Stimulated activated CD8-positive, alpha-beta memory T cell treated with anti-CD3 and anti-CD28 coated beads, Interleukin-7, amount 100 ng/mL, for 4 hours (primary cell): ENCODE measurements around the gene GREB1.
"Not testable (repeated sequence)": the region's sequence is repeated elsewhere in the genome, so short reads cannot be mapped to it uniquely, and the experiment has no call there.

Source experiments
- DNase-seq, 2 donors: peaks; one replicate each; pipeline ENCODE4 v3.0.0-alpha.2; 2020; ENCODE audit warnings: low read depth in 2 of 2

The GREB1 gene

DNA sequence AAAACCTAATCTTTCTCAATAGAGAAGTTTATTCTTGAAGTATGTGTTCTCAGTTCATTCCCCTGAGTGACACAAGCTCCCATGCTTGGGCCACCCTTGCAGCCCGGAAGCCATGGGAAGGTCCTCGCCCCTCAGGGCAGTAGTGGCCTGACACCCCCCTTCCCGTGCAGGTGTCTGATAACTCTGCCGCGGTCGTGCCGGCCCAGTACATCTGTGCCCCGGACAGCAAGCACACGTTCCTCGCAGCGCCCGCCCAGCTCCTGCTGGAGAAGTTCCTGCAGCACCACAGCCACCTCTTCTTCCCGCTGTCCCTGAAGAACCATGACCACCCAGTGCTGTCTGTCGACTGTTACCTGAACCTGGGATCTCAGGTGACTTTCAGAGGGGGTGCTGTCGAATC, 103.7 kb downstream of the GREB1 start:
- no peak for DNase-seq

DNA sequence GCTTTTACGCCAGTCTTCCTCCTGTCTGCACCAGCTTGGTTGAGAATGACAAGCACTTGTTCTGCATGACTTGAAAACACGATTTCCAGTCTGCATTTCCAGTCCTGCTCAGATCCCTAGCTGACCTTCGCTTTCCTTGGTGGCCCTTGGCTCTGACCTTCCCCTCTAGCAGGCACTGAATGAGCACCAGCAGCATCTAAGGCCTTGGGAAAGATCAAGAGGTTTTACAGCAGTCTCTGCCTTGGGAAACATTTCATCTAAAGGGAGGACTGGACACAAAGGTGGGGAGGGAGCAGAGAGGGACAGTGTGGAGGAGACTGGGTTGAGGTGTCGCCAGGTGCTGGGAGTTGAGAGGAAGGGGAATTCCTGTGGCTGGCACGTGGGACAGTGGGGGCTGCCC, 105.7 kb downstream of the GREB1 start:
- no peak for DNase-seq

DNA sequence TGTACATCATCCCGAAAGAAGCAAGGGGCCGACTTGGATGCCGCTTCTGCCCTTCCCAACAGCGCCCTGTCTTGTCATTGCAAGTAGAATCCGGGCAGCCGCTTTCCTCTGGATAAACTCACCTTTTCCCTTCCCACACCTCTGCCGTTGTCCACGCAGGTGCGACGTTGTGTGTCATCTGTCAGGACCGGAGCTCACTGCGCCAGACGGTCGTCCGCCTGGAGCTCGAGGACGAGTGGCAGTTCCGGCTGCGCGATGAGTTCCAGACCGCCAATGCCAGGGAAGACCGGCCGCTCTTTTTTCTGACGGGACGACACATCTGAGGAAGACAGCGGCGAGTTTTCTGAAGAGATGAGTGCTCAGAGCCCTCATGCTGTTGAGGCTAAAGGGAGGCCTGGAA, 106.3 kb downstream of the GREB1 start:
- no peak for DNase-seq

DNA sequence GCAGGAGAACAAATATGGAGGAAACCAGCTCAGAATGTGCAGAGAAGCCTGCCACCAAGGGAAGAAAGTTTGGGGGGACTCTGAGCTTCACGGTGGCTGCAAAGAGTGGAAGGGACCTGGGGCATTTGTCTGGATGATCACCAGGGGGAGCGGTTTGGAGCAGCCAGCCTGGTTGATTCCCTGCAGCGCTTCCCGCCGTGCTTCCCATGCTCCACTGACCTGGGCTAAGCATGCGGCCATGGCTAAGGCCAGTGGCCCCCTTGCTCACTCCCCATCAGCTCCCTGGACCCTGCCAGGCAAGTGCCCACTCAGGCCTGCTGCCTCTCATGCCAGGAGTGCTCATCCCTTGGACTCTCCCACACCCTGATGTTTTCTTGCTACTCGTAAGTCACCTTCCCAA, 109.1 kb downstream of the GREB1 start:
- no peak for DNase-seq

DNA sequence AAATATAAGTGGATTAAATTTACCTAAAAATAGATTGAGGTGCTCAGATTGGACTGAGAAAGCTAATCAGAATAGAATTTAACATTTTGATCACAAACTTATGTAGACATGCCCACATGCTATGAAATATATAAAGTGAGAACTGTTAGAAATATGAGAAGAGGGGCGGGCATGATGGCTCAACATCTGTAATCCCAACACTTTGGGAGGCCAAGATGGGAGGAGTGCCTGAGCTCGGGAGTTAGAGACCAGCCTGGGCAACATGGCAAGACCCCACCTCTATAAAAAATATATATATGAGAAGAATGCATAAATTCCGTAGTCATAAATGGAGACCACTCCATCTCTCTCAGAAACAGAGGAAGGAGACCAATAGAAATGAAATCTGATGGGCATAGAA, 110.4 kb downstream of the GREB1 start:
- no peak for DNase-seq

DNA sequence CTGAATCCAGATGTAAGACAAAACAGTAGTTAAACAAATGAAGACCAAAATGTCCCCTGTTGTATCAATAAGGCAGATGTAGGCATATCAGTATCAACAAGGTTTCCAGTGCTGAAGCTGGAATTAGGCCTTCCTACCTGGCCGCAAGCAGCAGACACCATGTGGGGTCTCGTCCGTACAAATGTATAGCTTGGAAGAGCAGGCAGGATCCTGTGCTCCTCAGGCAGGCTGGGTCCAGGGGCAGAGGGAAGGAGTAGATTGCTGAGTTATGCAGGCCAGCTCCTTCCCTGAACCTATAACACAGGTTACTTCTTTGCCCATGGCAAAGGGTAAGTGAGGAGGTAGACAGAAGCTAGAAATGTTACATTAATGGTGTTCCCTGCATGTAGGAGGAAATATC, 112.7 kb downstream of the GREB1 start:
- DNase-seq, result no peak

DNA sequence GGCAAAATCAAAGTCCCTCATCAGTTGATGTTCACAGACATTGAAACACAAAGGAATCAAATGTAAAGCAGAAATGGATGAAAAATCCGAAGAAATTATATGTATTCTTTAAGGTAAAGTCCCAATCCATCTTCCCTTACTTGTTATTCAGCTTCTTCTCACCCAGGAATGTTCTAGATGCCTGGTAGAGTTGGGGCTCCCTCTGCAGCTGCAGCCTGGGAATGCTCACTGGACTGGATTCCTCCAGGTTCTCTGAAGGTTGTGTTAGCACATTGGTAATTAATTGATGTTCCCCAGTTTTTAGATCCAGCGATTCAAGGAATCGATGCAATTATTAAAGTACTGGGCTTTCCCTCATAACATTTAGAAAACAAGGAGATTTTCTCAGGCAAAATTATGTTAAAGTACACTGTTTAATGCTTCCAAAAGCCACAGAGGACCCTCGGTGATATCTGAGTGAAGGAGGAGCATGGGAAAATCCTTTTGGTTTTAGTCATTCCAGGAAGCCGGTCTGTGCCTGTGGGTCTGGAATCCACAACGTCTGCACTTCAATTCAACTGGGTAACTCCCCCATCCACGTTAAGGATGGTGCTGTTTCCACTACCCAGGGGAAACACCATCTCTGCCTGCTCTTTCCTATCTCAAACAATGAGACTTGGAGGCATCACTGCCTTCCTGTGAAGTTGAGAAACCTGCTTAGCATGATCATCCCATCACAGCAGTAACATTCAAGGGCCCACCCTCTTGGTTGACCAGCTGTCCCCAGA, 114.2 kb downstream of the GREB1 start:
- DNase-seq, result no peak

DNA sequence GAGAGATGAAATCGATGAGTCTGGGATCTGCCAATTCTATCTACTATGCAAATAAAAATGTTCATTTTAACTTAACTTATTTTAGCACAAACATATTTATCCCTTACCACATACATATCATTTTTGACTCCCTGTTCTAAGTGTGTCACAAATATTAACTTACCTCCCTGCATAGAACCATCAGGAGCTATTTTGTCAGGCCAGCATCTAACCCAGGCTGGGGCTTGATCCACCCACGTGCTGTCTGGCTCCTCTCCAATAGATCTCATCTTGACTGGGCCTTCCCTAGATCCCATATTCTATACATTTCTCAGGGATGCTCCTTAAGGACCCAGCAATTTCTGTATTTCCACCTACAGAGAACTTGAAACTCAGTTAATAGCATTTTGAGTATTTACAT, 115.2 kb downstream of the GREB1 start:
- DNase-seq, result no peak

DNA sequence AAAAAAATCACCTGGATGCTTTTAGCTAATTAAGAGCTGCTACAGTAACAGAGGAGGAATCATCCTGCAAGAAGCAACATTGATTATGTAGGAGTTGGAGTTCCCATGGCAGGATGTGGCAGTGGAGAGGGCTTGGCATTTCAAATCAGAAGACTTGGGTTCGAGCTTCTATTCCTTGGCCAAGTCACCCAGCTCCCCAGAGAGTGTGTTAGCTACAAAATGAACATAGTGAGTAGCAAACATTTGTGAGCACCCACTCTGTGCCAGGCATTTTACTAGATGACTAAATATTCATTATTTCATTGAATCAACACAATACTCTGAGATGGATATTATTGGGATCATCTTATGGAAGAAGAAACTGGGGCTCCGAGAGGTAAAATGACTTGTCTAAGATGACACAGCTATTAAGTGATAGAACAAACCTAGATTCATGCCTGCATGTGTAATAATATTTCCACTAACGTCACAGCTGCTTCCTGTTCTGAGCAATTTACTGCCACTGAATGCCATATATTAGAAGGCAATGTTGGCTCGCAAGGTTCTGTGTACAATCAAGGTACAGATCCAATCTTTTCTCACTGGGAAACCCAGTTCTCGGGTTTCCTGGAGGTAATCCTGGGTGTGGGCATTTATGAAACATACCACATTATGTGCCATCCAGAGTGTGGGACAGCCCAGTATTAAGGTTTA, 118.2 kb downstream of the GREB1 start:
- DNase-seq, result no peak

DNA sequence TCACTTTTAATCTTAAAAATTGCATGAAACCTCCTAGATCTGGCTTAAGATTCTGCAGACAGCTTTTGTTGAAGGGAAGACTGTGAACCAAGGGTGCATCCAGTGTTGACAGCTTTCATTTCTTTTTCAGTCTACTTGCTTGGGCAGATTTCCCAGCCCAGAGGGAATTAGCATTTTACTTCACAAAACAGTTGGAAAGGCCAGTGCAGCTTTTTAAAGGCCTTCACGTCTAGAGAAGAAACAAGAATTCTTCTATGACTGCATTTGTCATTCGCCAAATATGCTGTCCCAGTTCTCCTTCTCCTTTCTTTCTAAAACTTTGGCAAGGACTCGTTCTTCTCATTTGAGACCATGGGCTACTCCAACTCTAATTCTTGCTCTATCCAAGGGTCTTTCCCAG, 118.7 kb downstream of the GREB1 start:
- no peak for DNase-seq

DNA sequence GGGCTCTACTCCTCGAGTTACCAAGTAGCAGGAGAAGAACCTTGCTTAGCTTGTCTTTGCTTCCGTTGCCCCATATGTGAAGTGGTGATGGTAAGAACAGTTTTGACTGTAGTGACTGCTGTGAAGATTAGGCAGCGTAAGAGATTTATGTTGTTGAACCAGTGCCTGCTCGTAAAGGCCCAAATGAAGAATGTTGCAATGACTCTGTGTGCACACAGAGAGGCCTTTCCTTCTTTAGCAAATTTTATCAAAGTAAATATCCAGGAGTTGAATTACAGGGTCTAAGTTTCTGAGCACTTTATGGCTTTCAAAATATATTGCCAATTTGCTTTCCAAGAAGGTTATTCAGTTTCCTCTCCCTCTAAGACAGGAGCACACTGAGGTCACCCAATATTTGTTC, 121.7 kb downstream of the GREB1 start:
- DNase-seq, result no peak

DNA sequence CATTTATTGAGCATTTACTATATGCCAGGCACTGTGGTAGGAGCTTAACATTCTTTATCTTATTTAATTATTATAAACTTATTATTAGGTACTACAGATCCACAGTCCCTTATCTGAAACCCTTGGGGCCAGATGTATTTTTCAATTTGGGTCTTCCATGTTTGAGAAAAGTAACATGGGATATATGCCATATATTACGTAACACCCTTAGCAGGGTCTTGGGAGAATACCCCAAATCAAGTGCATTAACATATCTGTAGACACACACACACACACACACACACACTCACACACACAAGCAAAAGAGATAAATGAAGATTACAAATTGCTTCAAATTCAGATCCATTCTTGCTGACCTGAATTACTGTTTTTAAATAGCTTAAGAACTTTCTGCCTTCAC, 122.4 kb downstream of the GREB1 start:
- DNase-seq, result no peak

DNA sequence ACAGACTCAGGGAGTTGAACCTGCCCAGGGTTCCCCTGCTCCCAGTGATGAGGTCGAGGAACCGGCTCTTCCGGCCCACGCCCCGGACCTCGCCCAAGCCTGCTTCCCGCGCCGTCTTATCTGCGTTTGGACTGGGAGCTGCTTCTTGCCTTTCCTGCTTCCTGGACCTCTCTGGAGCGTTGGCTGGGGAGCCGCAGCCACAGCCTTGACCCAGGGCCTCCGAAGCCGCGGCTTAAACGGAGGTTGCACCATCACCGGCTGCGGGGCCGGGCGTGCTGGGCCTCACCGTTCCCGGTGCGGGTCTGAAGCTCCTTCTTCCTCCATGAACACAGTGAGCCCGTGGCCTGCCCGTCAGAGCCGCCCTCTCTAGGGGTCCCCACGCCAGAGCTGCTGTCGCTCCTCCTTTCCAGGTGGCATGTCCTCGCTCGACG, 122.8 kb downstream of the GREB1 start:
- no peak for DNase-seq

DNA sequence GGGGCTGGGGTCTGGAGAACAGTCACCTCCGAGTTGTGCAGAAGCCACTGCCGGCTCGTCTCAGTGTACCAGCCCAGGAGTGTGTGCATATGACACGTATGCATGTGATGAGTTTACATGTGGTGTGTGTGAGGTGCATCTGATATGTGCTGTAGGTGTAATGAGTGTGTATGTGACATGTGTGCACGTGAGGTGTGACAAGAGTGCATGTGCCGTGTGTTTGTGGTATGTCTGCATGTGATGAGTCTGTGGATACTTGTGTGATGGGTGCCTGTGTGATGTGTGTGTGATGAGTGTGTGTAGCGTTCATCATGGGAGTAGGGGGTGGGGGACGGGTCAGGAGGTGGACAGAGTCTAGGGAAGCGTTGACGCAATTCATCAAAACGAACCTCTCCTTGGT, 123.3 kb downstream of the GREB1 start:
- no peak for DNase-seq

DNA sequence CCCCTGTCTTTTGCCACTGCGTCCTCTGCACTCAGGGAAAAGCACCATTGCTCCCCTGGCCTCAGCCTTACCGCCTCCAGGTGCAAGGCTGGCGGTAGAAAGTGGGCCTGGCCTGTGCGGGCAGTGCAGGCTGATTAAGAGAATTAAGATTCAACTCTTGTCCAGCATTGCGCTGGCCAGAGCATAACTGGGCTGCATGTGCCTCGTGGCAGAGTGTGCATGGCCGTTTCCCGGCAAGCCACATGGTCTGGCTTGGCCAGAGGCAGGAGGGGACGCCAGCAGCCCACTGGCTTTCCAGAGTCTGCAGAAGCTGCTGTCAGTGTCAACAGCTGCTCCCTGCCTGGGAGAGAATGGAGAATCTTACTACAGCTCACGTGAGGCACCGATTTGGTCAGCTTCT, 123.8 kb downstream of the GREB1 start:
- DNase-seq, result no peak

DNA sequence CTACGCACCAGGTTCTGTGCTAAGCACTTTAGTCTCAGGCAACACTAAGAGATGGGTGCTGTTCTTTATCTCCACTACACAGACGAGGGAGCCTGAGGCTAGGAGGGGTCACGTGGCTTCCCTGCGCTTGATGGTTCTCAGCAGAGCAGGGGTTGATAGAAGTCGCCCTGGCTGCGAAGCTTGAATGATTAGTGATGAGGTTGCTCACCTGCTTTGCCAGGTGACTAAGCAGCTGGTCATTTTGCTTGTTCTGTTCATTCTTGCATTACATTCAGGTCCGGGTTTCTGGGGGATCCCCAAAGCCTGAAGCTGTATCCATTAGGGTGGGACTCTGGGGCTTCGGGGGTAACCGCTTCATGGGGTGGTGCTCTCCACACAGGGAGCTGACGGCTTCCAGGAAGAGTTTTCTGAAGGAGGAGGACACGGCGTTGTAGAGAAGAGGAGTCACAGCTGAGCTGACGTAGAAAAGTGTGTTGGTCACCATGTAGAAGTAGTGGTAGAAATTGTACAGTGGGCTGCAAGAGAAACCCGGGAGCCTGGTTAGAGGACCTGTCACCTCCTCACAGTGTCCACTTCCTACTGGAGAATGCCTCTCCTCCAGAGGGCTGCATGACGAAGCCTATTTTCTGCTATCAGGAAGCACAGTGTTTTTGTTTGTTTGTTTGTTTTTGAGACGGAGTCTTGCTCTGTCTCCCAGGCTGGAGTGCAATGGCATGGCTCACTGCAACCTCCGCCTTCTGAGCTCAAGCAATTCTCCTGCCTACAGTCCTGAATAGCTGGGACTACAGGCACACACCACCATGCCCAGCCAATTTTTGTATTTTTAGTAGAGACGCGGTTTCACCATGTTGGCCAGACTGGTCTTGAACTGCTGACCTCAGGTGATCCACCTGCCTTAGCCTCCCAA, 124.6 kb downstream of the GREB1 start:
- DNase-seq, result no peak

DNA sequence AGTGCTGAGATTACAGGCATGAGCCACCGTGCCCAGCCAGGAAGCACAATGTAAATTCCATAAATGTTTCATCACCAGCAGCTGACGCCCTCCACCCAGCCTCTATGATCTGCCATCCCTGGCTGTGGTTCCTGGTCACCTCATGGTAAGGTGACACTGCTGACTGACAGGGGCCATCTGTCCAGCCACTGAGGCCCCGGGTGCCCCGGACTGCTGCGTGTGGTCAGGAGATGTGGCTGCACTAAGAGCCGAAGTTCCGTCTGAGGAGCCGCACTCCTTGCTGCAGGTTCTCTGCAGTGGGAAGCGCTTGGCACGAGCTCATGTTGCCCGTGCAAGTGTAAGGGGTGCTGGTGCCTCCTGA, 125.2 kb downstream of the GREB1 start:
- DNase-seq, result no peak

DNA sequence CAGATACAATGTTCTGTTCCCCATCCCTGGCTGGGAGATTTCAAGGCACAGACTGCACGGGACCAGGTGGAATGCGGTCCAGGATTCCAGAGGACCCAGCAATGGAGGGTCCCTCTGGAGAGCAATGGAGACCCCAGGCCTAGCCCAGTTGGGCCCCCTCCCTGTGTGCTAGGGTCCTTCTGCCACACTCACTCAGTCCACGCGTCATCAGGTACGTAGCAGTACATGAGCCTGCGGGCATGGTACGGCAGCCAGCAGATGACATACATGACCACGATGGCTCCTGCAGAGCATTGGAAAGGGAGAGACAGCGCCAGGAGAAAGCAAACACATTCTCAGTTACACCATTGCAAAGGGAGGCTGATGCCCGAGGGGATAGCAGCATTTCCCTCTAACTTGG, 126.0 kb downstream of the GREB1 start:
- no peak for DNase-seq

DNA sequence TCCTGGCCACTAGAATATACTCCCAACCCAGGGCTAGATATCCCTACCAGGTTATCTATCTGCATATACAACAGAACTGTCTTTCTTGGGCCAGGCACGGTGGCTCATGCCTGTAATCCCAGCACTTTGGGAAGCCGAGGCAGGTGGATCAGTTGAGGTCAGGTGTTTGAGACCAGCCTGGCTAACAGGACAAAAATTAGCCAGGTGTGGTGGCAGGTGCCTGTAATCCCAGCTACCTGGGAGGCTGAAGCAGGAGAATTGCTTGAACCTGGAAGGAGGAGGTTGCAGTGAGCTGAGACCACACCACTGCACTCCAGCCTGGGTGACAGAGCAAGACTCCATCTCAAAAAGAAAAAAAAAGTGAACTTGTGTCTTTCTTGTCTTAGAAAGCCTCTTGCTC, 126.6 kb downstream of the GREB1 start:
- not testable (repeated sequence) for DNase-seq

DNA sequence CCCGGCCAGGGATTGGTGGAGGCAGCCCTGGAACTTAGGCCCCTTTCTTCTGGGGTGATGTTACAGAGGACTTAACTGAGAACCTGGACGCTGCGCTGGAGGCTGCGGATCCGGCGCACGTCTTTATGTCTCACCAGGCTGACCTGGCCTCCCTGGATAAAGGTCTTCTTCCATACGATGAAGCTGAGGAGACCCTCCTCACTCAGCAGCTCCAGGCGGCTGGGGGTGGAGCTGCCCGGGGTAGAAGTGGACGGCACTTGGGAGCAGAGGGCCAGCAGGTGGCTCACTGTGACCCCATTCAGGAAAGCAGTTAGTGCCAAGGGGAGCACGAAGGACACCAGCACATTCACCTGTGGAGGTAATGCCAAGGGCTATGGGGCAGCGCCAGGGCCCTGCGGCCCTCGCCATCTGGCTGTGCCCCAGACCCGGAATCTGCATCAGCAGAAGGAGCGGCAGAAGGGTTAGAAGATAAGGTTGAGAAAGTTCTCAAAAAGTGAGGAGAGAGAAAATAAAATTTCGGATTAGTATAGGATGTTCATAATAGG, 128.1 kb downstream of the GREB1 start:
- DNase-seq, result no peak

DNA sequence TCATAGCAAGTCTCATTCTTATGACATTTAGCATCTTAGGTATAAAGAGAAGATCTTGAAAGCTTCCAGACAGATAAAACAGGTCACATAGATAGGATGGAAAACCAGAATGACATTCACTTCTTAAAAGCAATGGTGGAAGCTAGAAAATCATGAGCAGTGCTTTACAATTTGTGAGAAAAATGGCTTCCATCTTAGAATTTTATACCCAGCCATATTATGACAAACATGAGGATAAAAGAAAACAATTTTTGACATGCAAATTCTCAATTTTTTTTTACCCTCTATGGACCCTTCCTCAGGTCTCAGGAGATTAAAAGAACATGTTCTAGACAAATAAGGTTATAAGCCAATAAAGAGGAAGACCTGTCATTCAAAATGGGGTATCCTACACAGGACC, 129.0 kb downstream of the GREB1 start:
- DNase-seq, result no peak

DNA sequence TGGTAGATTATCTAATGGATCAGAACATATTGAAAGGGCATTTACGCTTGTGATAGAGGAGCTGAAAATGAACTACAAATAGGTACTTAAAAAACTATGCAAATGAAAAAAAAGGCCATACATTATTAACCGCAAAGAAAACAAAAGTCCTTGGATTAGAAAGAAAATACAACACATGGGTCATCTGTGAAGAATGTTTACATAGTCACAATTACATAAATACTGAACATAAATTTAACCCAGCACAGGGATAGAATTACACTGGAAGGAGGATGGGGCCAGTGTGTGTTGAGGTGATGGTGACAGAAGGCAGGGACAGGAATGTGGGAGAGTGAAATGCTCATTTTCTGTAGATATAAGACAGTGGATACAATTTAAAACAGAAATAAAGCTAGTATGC, 129.6 kb downstream of the GREB1 start:
- DNase-seq, result no peak
